Ovary (tissue), 3 donors: ENCODE measurements around the gene USP2.

Experiments
- EP300 ChIP-seq: sonication (generic); formaldehyde crosslinking; IDR thresholded peaks from one replicate; pipeline ENCODE4 v1.6.1; 2017; ENCODE audit warnings: antibody characterized with exemption
- TF ChIP-seq, protein P1 (sequence below), 3 donors: fragments of 450-650 bp in 2 of 3; fragments of 200-600 bp in 1 of 3; IDR thresholded peaks; one replicate each; pipeline versions ENCODE4 v1.5.1 to v1.8.0; 2016 to 2022; ENCODE audit warnings: antibody characterized with exemption in 3 of 3, mild to moderate bottlenecking in 1 of 3
- donor health status: DM: no; HTN: no; CAD: no.

DNA sequence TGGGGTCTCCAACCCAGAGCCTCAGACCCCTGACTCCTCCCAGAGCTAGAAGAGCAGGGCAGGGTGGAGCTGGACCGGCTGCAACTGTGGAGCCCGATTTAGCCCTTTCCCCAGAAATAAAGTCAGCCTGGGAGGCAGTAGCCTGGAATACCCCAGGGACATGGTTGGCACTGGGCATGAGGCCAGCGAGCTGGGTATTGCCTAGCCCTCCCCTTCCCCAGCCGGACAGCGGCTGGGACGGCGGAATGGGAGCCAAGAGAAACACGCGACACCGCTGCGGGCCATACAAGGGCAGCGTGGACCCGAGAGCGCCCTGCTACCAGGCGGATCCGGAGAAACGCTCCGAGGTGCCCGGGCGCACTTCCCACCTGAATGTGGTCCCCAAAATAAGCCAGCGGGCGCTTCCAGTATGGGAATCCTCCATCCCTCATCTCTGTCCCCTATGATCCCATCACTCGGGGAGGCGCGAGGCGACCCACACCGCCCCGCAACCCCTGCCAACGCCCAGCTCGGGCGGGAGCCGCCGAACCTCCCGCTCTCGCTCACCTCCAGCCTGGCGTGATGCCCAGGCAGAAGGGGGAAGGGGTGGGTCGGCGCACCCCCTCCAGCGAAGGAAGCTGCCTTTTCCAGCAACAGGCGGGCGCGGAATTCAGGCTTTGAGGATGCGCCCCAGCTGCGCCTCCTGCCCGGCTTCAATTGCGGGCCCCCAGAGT lies 65.3 kb downstream of the USP2 start:
- TF ChIP-seq, protein P1, sequence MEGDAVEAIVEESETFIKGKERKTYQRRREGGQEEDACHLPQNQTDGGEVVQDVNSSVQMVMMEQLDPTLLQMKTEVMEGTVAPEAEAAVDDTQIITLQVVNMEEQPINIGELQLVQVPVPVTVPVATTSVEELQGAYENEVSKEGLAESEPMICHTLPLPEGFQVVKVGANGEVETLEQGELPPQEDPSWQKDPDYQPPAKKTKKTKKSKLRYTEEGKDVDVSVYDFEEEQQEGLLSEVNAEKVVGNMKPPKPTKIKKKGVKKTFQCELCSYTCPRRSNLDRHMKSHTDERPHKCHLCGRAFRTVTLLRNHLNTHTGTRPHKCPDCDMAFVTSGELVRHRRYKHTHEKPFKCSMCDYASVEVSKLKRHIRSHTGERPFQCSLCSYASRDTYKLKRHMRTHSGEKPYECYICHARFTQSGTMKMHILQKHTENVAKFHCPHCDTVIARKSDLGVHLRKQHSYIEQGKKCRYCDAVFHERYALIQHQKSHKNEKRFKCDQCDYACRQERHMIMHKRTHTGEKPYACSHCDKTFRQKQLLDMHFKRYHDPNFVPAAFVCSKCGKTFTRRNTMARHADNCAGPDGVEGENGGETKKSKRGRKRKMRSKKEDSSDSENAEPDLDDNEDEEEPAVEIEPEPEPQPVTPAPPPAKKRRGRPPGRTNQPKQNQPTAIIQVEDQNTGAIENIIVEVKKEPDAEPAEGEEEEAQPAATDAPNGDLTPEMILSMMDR (IDR thresholded peaks at IDR 0.05) = no peak
- TF ChIP-seq EP300 = no peak
